ENCODE data around the gene CELF1. TPM values are rescaled to one million over a fixed set of nuclear protein-coding genes. Genes with fewer than 3 reads are reported as not detected.

Gene CELF1
- total and polyA plus RNA-seq, 2 donors (not counting 1 experiment from before 2014, with no cell fraction given): 52.0 to 153 TPM

- Histone ChIP-seq H3K4me1 (ENCODE audit: control insufficient read depth in 2 of 2, insufficient read depth in 2 of 2, low read length in 2 of 2) (peaks cover 15% of the 10 kb centered on the region in 2 donors), H2AFZ (ENCODE audit: insufficient read depth, low read depth, low read length, poor library complexity, severe bottlenecking) (no peak overlapping the region), H4K20me1 (ENCODE audit: control insufficient read depth, insufficient read depth, low read length, poor library complexity, severe bottlenecking) (no peaks in the 10 kb centered on the region), H3K79me2 (ENCODE audit: control insufficient read depth, insufficient read depth, low read length) (no peaks in the 10 kb centered on the region), H3K9me3 (ENCODE audit: control extremely low read depth in 1 of 3, control insufficient read depth in 2 of 3, insufficient read depth in 1 of 3, low read length in 2 of 3) (no peaks in the 10 kb centered on the region), H3K4me3 (ENCODE audit: control extremely low read depth in 1 of 5, extremely low read depth in 1 of 5, insufficient read depth in 1 of 5, low read depth in 2 of 5, low read length in 4 of 5) (no peak overlapping the region), H3K36me3 (replicated peaks in 1 of 2; ENCODE audit: control extremely low read depth in 1 of 2, control insufficient read depth in 1 of 2, extremely low read depth in 1 of 2, insufficient read depth in 2 of 2, low read length in 1 of 2) (no peaks in the 10 kb centered on the region), H3K27me3 (replicated peaks in 1 of 4; ENCODE audit: control extremely low read depth in 1 of 4, control insufficient read depth in 3 of 4, insufficient read depth in 4 of 4, low read length in 3 of 4) (peaks cover 0 to 40% (median 20%) of the 10 kb centered on the region in 4 experiments), H3K27ac (ENCODE audit: low read length in 2 of 2) (no peak overlapping the region), H3K9ac (ENCODE audit: low read length) (no peak overlapping the region), H3K4me2 (replicated peaks; ENCODE audit: low read depth, low read length, poor library complexity, severe bottlenecking) (no peak overlapping the region)
- Mint-ChIP-seq H3K27me3 (peaks cover 37% of the 10 kb centered on the region), H3K27ac (no peak overlapping the region), H3K4me3 (no peak overlapping the region), H3K9me3 (ENCODE audit: insufficient read depth) (no peaks in the 10 kb centered on the region), H3K4me1 (peaks cover 9% of the 10 kb centered on the region)
- 22% methylated on average over 3 of the region's 4 CpGs for WGBS (ENCODE audit: insufficient coverage)
- TF ChIP-seq CTCF (IDR thresholded peaks at IDR 0.05): no peak
- TF ChIP-seq EZH2 (IDR thresholded peaks at IDR 0.05; ENCODE audit: borderline replicate concordance, insufficient read depth, low read depth, low read length, poor library complexity, severe bottlenecking): no peak
- DNase-seq (no peak), ATAC-seq (ENCODE audit: low read depth) (no peak)
- ChIA-PET POLR2A (interaction anchor here (0.6 kb wide), 1 partner anchor 50 kb away, joined by 4 read pairs; no protein-coding TSS in a partner anchor), CTCF (no interaction called here)
- intact Hi-C loops (cut with micrococcal nuclease): no loop called here
Measured at GRCh38 chr11:47592251-47592650, 39.3 kb upstream of the CELF1 start.

DNA sequence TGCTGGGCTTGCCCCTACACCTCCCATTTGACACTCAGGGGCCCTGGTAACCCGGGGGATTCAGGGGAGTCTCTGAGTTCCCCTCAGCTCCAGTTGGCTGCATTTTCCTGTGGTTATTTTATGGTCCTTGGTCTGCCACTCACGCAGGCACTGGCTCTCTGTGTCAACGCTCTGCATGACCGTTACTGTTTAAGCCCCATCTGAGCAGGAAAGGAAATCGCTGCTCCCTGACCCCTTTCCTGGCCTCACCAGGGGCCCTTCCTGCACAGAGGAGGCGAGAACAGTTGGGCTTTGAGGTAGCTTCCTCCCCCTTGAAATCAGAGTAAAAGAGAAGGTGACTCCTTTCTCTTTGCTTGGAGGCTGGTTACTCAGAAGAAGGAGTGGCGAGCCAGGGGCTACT lies 38.8 kb upstream of the CELF1 start:
- no peak overlapping the region for H3K4me2 ChIP-seq (replicated peaks; ENCODE audit: low read depth, low read length, poor library complexity, severe bottlenecking)
- H3K4me3 Mint-ChIP-seq: no peak overlapping the region
- ChIA-PET POLR2A (interaction anchor here (0.6 kb wide), 2 partner anchors 50 to 311 kb away, joined by 4 to 5 read pairs; no protein-coding TSS in a partner anchor), CTCF (interaction anchor here (0.6 kb wide), 1 partner anchor 20 kb away, joined by 3 read pairs; no protein-coding TSS in a partner anchor)
- H4K20me1 ChIP-seq (ENCODE audit: control insufficient read depth, insufficient read depth, low read length, poor library complexity, severe bottlenecking): no peaks in the 10 kb centered on the region
- H3K9ac ChIP-seq (ENCODE audit: low read length): no peak overlapping the region
- peaks cover 37% of the 10 kb centered on the region for H3K27me3 Mint-ChIP-seq
- no peaks in the 10 kb centered on the region for H3K79me2 ChIP-seq (ENCODE audit: control insufficient read depth, insufficient read depth, low read length)
- DNase-seq (no peak), ATAC-seq (ENCODE audit: low read depth) (no peak)
- no peaks in the 10 kb centered on the region for H3K9me3 Mint-ChIP-seq (ENCODE audit: insufficient read depth)
- no peak overlapping the region for H3K27ac ChIP-seq (ENCODE audit: low read length in 2 of 2)
- peak overlapping the region; percentile 33 for H2AFZ ChIP-seq (ENCODE audit: insufficient read depth, low read depth, low read length, poor library complexity, severe bottlenecking)
- H3K27me3 ChIP-seq (replicated peaks in 1 of 4; ENCODE audit: control extremely low read depth in 1 of 4, control insufficient read depth in 3 of 4, insufficient read depth in 4 of 4, low read length in 3 of 4): peaks cover 0 to 40% (median 20%) of the 10 kb centered on the region in 4 experiments
- no peak overlapping the region for H3K27ac Mint-ChIP-seq
- H3K4me1 ChIP-seq (ENCODE audit: control insufficient read depth in 2 of 2, insufficient read depth in 2 of 2, low read length in 2 of 2): peaks cover 15% of the 10 kb centered on the region in 2 donors
- 0% methylated on average over 4 of the region's 7 CpGs for WGBS (ENCODE audit: insufficient coverage)
- intact Hi-C loops (cut with micrococcal nuclease): no loop called here
- TF ChIP-seq CTCF (IDR thresholded peaks at IDR 0.05) (no peak), EZH2 (IDR thresholded peaks at IDR 0.05; ENCODE audit: borderline replicate concordance, insufficient read depth, low read depth, low read length, poor library complexity, severe bottlenecking) (no peak)
- no peak overlapping the region for H3K4me3 ChIP-seq (ENCODE audit: control extremely low read depth in 1 of 5, extremely low read depth in 1 of 5, insufficient read depth in 1 of 5, low read depth in 2 of 5, low read length in 4 of 5)
- H3K36me3 ChIP-seq (replicated peaks in 1 of 2; ENCODE audit: control extremely low read depth in 1 of 2, control insufficient read depth in 1 of 2, extremely low read depth in 1 of 2, insufficient read depth in 2 of 2, low read length in 1 of 2): no peaks in the 10 kb centered on the region
- no peaks in the 10 kb centered on the region for H3K9me3 ChIP-seq (ENCODE audit: control extremely low read depth in 1 of 3, control insufficient read depth in 2 of 3, insufficient read depth in 1 of 3, low read length in 2 of 3)
- H3K4me1 Mint-ChIP-seq: peaks cover 9% of the 10 kb centered on the region
